ENCODE data around the gene LRRC8C. TPM values are rescaled to one million over a fixed set of nuclear protein-coding genes. Genes with fewer than 3 reads are reported as not detected.

LRRC8C gene
- total RNA-seq, 1 experiment from 2014 or later, result 8.4 TPM

DNA sequence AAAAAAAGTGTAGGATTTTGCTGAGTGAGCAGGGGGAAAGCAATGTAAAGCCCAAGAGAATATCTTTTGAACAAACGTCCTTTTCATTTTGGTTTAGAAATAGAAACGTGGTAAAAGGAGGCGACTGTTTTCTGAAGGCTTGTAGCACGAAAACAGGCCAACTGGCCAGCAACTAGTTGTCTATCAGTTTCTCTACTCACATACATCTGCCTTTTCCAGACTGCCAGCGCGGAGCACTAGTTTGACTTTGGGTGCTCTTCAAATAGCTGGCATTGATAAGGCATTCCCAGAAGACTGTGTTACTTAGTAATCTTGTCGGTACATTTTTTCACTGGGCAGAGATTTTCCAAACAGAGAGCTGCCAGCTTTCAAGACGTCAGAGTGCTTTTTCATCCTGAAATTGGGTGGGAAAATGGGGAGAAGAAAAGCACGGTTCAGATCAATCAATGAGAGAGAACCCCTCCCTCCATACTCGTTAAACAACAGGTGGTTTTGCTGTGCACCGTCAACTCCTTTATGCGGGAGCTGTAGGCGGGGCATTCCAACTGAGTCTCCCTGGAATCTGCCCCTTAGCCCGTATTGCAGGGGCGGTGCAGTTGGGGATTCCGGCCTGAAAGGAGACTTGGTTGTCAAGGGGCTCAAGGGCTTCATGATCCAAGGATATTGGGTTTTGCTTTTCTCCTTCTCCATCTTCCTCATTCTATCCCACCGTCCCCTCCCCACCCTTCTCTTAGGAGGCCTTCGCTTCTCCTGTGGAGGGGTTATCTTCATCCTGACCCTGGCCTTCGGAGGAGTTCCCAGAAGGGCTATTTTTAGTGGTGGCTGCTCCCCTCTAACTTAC, 884 bp upstream of the LRRC8C start:
- Histone ChIP-seq H3K4me2 (ENCODE audit: low read length) (peak overlapping the region; percentile 94), H3K79me2 (ENCODE audit: insufficient read depth, low read length) (peaks cover 33% of the 10 kb centered on the region), H3K27ac (ENCODE audit: low read depth, low read length) (peak overlapping the region; percentile 80), H3K27me3 (ENCODE audit: insufficient read depth, low read length) (no peaks in the 10 kb centered on the region), H3K9ac (ENCODE audit: low read length) (peak overlapping the region; percentile 82), H3K9me2 (ENCODE audit: insufficient read depth) (no peaks in the 10 kb centered on the region), H3K4me3 (replicated peaks in 1 of 2; ENCODE audit: low read depth in 1 of 2, low read length in 2 of 2) (peak overlapping the region; percentile 55 to 80), H3K36me3 (ENCODE audit: control insufficient read depth in 1 of 2, insufficient read depth in 2 of 2, low read length in 2 of 2) (no peaks in the 10 kb centered on the region), H2AFZ (ENCODE audit: low read depth, low read length, poor library complexity, severe bottlenecking) (peak overlapping the region; percentile 22), H4K20me1 (ENCODE audit: insufficient read depth) (peaks cover 3% of the 10 kb centered on the region; the same call in 1 of the 2 replicates), H3K4me1 (ENCODE audit: control insufficient read depth in 1 of 2, insufficient read depth in 2 of 2, low read length in 2 of 2) (peaks cover 8 to 36% of the 10 kb centered on the region in 2 experiments; a peak in 3 of 4 replicates), H3K9me3 (ENCODE audit: control insufficient read depth in 1 of 2, insufficient read depth in 1 of 2, low read depth in 1 of 2, low read length in 2 of 2) (no peaks in the 10 kb centered on the region)
- ATAC-seq (peak; percentile 12), DNase-seq (ENCODE audit: low read depth, low spot score) (no peak)
- BruUV-seq (replicated peaks), result TSS peak; percentile 40
- intact Hi-C loops (cut with micrococcal nuclease), result loop anchor here (10.0 kb wide), 2 partner anchors 107 to 363 kb away; partner anchors contain the start of genes LRRC8B and ZNF326
- POLR2A ChIA-PET, result no interaction called here
- RAD21 ChIA-PET (ENCODE audit: low non-redundant PET in 1 of 2, low total read pairs in 2 of 2, uncharacterized antibody in 2 of 2, unreplicated experiment in 2 of 2), result no interaction called here
- TF ChIP-seq, protein P1, sequence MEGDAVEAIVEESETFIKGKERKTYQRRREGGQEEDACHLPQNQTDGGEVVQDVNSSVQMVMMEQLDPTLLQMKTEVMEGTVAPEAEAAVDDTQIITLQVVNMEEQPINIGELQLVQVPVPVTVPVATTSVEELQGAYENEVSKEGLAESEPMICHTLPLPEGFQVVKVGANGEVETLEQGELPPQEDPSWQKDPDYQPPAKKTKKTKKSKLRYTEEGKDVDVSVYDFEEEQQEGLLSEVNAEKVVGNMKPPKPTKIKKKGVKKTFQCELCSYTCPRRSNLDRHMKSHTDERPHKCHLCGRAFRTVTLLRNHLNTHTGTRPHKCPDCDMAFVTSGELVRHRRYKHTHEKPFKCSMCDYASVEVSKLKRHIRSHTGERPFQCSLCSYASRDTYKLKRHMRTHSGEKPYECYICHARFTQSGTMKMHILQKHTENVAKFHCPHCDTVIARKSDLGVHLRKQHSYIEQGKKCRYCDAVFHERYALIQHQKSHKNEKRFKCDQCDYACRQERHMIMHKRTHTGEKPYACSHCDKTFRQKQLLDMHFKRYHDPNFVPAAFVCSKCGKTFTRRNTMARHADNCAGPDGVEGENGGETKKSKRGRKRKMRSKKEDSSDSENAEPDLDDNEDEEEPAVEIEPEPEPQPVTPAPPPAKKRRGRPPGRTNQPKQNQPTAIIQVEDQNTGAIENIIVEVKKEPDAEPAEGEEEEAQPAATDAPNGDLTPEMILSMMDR (IDR thresholded peaks at IDR 0.05 in 2 of 3, conservative IDR thresholded peaks at IDR 0.05 in 1 of 3; ENCODE audit: borderline replicate concordance in 1 of 3, insufficient read depth in 1 of 3, low read depth in 2 of 3, low read length in 2 of 3), result no peak
- TF ChIP-seq SIN3A (IDR thresholded peaks at IDR 0.05; ENCODE audit: low read depth), result no peak
- no peak for TF ChIP-seq ZFX (IDR thresholded peaks at IDR 0.05)
- no peak for TF ChIP-seq ELF1 (IDR thresholded peaks at IDR 0.05; ENCODE audit: borderline replicate concordance, low read depth)
- TF ChIP-seq, protein P2, sequence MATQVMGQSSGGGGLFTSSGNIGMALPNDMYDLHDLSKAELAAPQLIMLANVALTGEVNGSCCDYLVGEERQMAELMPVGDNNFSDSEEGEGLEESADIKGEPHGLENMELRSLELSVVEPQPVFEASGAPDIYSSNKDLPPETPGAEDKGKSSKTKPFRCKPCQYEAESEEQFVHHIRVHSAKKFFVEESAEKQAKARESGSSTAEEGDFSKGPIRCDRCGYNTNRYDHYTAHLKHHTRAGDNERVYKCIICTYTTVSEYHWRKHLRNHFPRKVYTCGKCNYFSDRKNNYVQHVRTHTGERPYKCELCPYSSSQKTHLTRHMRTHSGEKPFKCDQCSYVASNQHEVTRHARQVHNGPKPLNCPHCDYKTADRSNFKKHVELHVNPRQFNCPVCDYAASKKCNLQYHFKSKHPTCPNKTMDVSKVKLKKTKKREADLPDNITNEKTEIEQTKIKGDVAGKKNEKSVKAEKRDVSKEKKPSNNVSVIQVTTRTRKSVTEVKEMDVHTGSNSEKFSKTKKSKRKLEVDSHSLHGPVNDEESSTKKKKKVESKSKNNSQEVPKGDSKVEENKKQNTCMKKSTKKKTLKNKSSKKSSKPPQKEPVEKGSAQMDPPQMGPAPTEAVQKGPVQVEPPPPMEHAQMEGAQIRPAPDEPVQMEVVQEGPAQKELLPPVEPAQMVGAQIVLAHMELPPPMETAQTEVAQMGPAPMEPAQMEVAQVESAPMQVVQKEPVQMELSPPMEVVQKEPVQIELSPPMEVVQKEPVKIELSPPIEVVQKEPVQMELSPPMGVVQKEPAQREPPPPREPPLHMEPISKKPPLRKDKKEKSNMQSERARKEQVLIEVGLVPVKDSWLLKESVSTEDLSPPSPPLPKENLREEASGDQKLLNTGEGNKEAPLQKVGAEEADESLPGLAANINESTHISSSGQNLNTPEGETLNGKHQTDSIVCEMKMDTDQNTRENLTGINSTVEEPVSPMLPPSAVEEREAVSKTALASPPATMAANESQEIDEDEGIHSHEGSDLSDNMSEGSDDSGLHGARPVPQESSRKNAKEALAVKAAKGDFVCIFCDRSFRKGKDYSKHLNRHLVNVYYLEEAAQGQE (IDR thresholded peaks at IDR 0.05; ENCODE audit: low read depth), result no peak
- no peak for TF ChIP-seq CEBPB (IDR thresholded peaks at IDR 0.05; ENCODE audit: low read depth)
- TF ChIP-seq JUND (IDR thresholded peaks at IDR 0.05), result no peak
- no peak for TF ChIP-seq EZH2 (IDR thresholded peaks at IDR 0.05)
- TF ChIP-seq EZH2phosphoT487 (IDR thresholded peaks at IDR 0.05; ENCODE audit: borderline replicate concordance), result no peak
- TF ChIP-seq EGR1 (IDR thresholded peaks at IDR 0.05; ENCODE audit: low read depth), result no peak
- TF ChIP-seq, protein P3, sequence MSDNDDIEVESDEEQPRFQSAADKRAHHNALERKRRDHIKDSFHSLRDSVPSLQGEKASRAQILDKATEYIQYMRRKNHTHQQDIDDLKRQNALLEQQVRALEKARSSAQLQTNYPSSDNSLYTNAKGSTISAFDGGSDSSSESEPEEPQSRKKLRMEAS (IDR thresholded peaks at IDR 0.05), result no peak
- CTCF ChIA-PET, result interaction anchor here (0.9 to 2.3 kb wide), 3 partner anchors 16 to 131 kb away, joined by 3 to 10 read pairs (median 4); no protein-coding TSS in a partner anchor

Measured in HCT116 (cell line).